Activated naive CD8-positive, alpha-beta T cell treated with anti-CD3 and anti-CD28 coated beads for 36 hours (primary cell): Measurements from ENCODE around the gene RMC1. TPM values are rescaled to one million over a fixed set of nuclear protein-coding genes. Genes with fewer than 3 reads are reported as not detected.
A peak's percentile ranks its signal among the peaks of the same experiment; 100 is the strongest.
"Not testable (repeated sequence)": the region's sequence is repeated elsewhere in the genome, so short reads cannot be mapped to it uniquely, and the experiment has no call there.

Experiments
- DNase-seq: peaks from one replicate; pipeline ENCODE4 v3.0.0; 2021
- H3K27ac Mint-ChIP-seq: one replicate; pipeline ENCODE4 v1.8.0; 2022; ENCODE audit warnings: mild to moderate bottlenecking, moderate library complexity, mixed read lengths
- H3K27me3 Mint-ChIP-seq: one replicate; pipeline ENCODE4 v1.8.0; 2022; ENCODE audit warnings: mild to moderate bottlenecking, mixed read lengths
- H3K36me3 Mint-ChIP-seq: one replicate; pipeline ENCODE4 v1.8.0; 2021; ENCODE audit warnings: mild to moderate bottlenecking, mixed read lengths
- H3K4me1 Mint-ChIP-seq: one replicate; pipeline ENCODE4 v1.8.0; 2021; ENCODE audit warnings: mixed read lengths
- H3K4me3 Mint-ChIP-seq: one replicate; pipeline ENCODE4 v1.8.0; 2022; ENCODE audit warnings: mild to moderate bottlenecking, moderate library complexity, mixed read lengths
- H3K9me3 Mint-ChIP-seq: one replicate; pipeline ENCODE4 v1.8.0; 2022; ENCODE audit warnings: mixed read lengths
- total RNA-seq, 2 experiments: library from RNA; stranded (reverse); gene quantifications; one replicate each; pipeline ENCODE4 v1.2.3, GENCODE V29; 2021

RMC1 gene
- total RNA-seq, 2 experiments from 2014 or later = 29.7 to 30.8 TPM

GRCh38 chr18:23573626-23574431 lies 70.5 kb downstream of the RMC1 start:
- no peaks in the 10 kb centered on the region for H3K9me3 Mint-ChIP-seq
- H3K27me3 Mint-ChIP-seq = no peaks in the 10 kb centered on the region
- no peak overlapping the region for H3K4me3 Mint-ChIP-seq
- DNase-seq = no peak
- H3K27ac Mint-ChIP-seq = peak overlapping the region; percentile 5
- H3K4me1 Mint-ChIP-seq = peaks cover 24% of the 10 kb centered on the region
- H3K36me3 Mint-ChIP-seq = peaks cover 36% of the 10 kb centered on the region

GRCh38 chr18:23574611-23575308 lies 71.4 kb downstream of the RMC1 start:
- Mint-ChIP-seq H3K36me3 (peaks cover 31% of the 10 kb centered on the region), H3K4me1 (peaks cover 28% of the 10 kb centered on the region), H3K27ac (peak overlapping the region; percentile 43), H3K9me3 (no peaks in the 10 kb centered on the region), H3K4me3 (no peak overlapping the region), H3K27me3 (no peaks in the 10 kb centered on the region)
- DNase-seq = no peak

DNA sequence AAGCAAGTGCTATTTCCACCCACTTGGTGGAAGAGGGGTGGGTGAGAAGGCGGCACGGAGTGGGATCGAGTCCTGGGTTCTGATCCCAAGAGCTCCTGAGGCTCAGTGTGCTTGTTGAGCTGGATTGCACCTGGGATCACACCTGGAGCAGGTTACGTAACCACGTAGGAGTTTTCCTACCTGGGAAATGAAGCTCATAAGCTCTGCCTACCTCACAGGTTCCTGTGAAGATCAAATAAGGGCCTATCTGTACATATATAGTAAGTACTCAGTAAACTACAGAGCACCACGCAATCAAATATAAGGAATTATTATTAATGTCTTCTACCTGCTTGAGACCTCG lies 72.0 kb downstream of the RMC1 start:
- DNase-seq = no peak
- Mint-ChIP-seq H3K27me3 (no peaks in the 10 kb centered on the region), H3K27ac (no peak overlapping the region), H3K4me3 (no peak overlapping the region), H3K36me3 (peaks cover 28% of the 10 kb centered on the region), H3K4me1 (peaks cover 30% of the 10 kb centered on the region), H3K9me3 (no peaks in the 10 kb centered on the region)

- not testable (repeated sequence) for H3K27me3 Mint-ChIP-seq, DNase-seq, H3K4me3 Mint-ChIP-seq, H3K27ac Mint-ChIP-seq, H3K9me3 Mint-ChIP-seq
- H3K4me1 Mint-ChIP-seq = peaks cover 34% of the 10 kb centered on the region
- peaks cover 22% of the 10 kb centered on the region for H3K36me3 Mint-ChIP-seq
These were observed 74.2 kb downstream of the RMC1 start for GRCh38 chr18:23577521-23577920.

GRCh38 chr18:23578067-23578701 lies 74.9 kb downstream of the RMC1 start:
- H3K36me3 Mint-ChIP-seq = peaks cover 21% of the 10 kb centered on the region
- no peak overlapping the region for H3K27ac Mint-ChIP-seq
- no peaks in the 10 kb centered on the region for H3K9me3 Mint-ChIP-seq
- peaks cover 36% of the 10 kb centered on the region for H3K4me1 Mint-ChIP-seq
- no peak for DNase-seq
- H3K4me3 Mint-ChIP-seq = no peak overlapping the region
- no peaks in the 10 kb centered on the region for H3K27me3 Mint-ChIP-seq

DNA sequence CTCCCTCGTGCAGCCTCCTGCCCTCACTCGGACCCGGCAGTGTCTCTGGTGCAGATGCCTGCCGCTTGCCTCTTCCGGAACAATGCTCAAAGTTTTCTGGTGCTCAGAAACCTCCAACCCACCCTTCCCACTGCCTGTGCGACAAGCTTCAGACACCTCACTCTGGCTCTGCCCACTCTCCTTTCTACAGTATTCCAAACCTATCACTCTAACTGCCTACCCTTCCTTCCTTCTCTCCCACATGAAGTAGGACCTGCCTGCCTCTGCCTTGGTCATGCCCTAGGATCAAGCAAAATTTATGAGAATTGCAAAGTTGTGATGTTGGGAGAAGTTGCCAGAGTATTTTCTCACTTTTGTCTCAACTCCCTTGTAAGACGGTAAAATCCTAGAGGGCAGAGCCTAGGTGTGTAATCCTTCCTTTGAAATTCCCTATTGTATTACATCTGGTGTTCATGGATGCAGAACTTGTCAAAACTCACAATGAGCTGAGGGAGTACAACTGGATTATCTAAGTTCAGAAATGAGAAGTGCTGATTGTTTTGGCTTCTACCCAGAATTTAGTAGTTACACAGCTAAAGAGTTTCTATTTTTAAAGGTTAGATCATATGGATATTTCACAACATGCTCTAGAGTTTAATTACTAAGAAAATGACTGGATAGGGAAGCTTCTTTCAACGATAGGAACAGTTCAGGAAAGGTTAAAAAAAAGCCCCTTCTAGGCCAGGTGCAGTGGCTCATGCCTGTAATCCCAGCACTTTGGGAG lies 75.8 kb downstream of the RMC1 start:
- DNase-seq = no peak
- Mint-ChIP-seq H3K9me3 (no peaks in the 10 kb centered on the region), H3K27me3 (no peaks in the 10 kb centered on the region), H3K4me3 (no peak overlapping the region), H3K27ac (no peak overlapping the region), H3K4me1 (peaks cover 35% of the 10 kb centered on the region), H3K36me3 (peaks cover 24% of the 10 kb centered on the region)

GRCh38 chr18:23580677-23581367 lies 77.5 kb downstream of the RMC1 start:
- H3K4me3 Mint-ChIP-seq = no peak overlapping the region
- H3K9me3 Mint-ChIP-seq = no peaks in the 10 kb centered on the region
- no peak for DNase-seq
- peaks cover 35% of the 10 kb centered on the region for H3K4me1 Mint-ChIP-seq
- no peak overlapping the region for H3K27ac Mint-ChIP-seq
- H3K27me3 Mint-ChIP-seq = no peaks in the 10 kb centered on the region
- H3K36me3 Mint-ChIP-seq = peaks cover 30% of the 10 kb centered on the region

Other genes with a start within 250 kb of the RMC1 start
- gene RIOK3, start 50.2 kb upstream of the RMC1 start, total RNA-seq = 10 to 100 TPM; 52.4 to 61.0 TPM
- gene NPC1, start 83.0 kb downstream of the RMC1 start, total RNA-seq = 10 to 100 TPM; 19.7 to 22.3 TPM
- gene ANKRD29, start 159.4 kb downstream of the RMC1 start, total RNA-seq = not detected
- under 1 TPM; 0.31 to 0.42 TPM for gene LAMA3, start 185.9 kb downstream of the RMC1 start, total RNA-seq